ENCODE data around the gene IMPDH2.

- TF ChIP-seq POLR2AphosphoS5 (IDR thresholded peaks at IDR 0.05) (no peak), CTCF (IDR thresholded peaks at IDR 0.05) (no peak), POLR2A (IDR thresholded peaks at IDR 0.05) (no peak)
Observed at GRCh38 chr3:49030321-49030720, 1.1 kb upstream of the IMPDH2 start.
